Measurements from ENCODE around the gene CCDC12.

DNA sequence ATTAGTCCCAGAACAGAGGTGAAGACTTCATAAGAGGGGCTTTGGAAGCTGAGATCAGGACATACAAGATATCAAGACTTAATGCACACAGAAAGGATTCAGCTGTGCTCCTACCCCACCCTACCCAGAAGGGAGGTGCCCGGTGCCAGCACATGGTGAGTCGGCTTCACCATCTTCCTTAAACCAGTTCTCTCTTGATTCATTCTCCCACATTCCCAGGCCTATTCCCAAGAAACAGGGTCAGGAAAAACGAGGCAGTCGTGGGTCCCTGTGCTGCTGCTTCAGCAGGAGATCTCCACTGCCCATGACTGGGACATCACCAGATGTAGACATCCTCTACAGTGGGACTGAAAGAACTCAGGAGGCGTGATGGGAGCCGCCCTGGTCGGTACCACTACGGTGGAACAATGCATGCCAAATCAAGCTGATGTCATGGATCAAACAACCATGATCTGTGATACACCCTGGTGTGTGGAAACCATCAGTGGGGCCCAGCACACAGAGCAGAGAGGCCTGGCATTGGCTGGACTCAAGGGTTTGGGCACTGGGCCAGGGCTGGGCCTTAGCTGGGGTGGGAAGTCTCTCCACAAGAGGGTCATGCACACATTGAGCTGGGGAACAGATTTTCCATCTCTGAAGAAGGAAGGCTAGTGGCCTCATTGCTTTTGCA lies 41.9 kb downstream of the CCDC12 start:
- no peak for TF ChIP-seq ZSCAN29 (CRISPR knock-in tag; conservative IDR thresholded peaks at IDR 0.05)
- TF ChIP-seq, protein P1, sequence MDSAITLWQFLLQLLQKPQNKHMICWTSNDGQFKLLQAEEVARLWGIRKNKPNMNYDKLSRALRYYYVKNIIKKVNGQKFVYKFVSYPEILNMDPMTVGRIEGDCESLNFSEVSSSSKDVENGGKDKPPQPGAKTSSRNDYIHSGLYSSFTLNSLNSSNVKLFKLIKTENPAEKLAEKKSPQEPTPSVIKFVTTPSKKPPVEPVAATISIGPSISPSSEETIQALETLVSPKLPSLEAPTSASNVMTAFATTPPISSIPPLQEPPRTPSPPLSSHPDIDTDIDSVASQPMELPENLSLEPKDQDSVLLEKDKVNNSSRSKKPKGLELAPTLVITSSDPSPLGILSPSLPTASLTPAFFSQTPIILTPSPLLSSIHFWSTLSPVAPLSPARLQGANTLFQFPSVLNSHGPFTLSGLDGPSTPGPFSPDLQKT (CRISPR knock-in tag; IDR thresholded peaks at IDR 0.05; ENCODE audit: borderline replicate concordance) = no peak
